Neural cell (in vitro differentiated cells): ENCODE measurements around the gene ALX4. TPM values are rescaled to one million over a fixed set of nuclear protein-coding genes. Genes with fewer than 3 reads are reported as not detected.

Experiments
- H2AFZ ChIP-seq: fragments of 200-600, 300-800 bp; sonication (generic), shearing (Covaris generic); 2 replicates; pipeline ENCODE4 v1.6.0; 2014; ENCODE audit warnings: low read depth, mild to moderate bottlenecking, antibody characterized with exemption, low read length, moderate library complexity
- H3F3A ChIP-seq: fragments of 200-600 bp; shearing (Covaris generic); 2 replicates; pipeline ENCODE4 v1.6.1; 2016; ENCODE audit warnings: mild to moderate bottlenecking, moderate library complexity, mixed read lengths, antibody characterized with exemption, low read length; ENCODE audit not compliant: insufficient read depth, poor library complexity, severe bottlenecking
- H3K27ac ChIP-seq: fragments of 200-600, 300-800 bp; sonication (generic), shearing (Covaris generic); 2 replicates; pipeline ENCODE4 v1.5.1; 2014; ENCODE audit warnings: mild to moderate bottlenecking, low read length, moderate library complexity
- H3K27me3 ChIP-seq: fragments of 300-800, 200-600 bp; sonication (generic), shearing (Covaris generic); 2 replicates; pipeline ENCODE4 v1.6.0; 2014; ENCODE audit warnings: mild to moderate bottlenecking, low read depth, low read length, moderate library complexity; ENCODE audit not compliant: insufficient read depth
- H3K36me3 ChIP-seq: fragments of 300-800, 200-600 bp; sonication (generic), shearing (Covaris generic); 2 replicates; pipeline ENCODE4 v1.5.1; 2014; ENCODE audit warnings: mild to moderate bottlenecking, antibody characterized with exemption, low read length, moderate library complexity; ENCODE audit not compliant: insufficient read depth
- H3K4me2 ChIP-seq: fragments of 300-800, 200-600 bp; sonication (generic), shearing (Covaris generic); 2 replicates; pipeline ENCODE4 v1.6.0; 2014; ENCODE audit warnings: mild to moderate bottlenecking, low read length
- H3K4me3 ChIP-seq: fragments of 300-800, 200-600 bp; sonication (generic), shearing (Covaris generic); 2 replicates; pipeline ENCODE4 v1.5.1; 2014; ENCODE audit warnings: mild to moderate bottlenecking, low read length, moderate library complexity
- H3K79me2 ChIP-seq: fragments of 200-600 bp; shearing (Covaris generic); replicated peaks from 2 replicates; pipeline ENCODE4 v1.6.0; 2014; ENCODE audit warnings: mild to moderate bottlenecking, low read length, moderate library complexity; ENCODE audit not compliant: insufficient read depth
- H3K9ac ChIP-seq: fragments of 300-800, 200-600 bp; sonication (generic), shearing (Covaris generic); 2 replicates; pipeline ENCODE4 v1.6.1; 2016; ENCODE audit warnings: mild to moderate bottlenecking, low read length, mixed read lengths
- H3K9me2 ChIP-seq: fragments of 200-600 bp; shearing (Covaris generic); 2 replicates; pipeline ENCODE4 v1.6.1; 2016; ENCODE audit warnings: mild to moderate bottlenecking, low read length, mixed read lengths; ENCODE audit not compliant: insufficient read depth
- H3K9me3 ChIP-seq: fragments of 200-600, 300-800 bp; sonication (generic), shearing (Covaris generic); 2 replicates; pipeline ENCODE4 v1.6.1; 2016; ENCODE audit warnings: mild to moderate bottlenecking, mixed run types, low read length, moderate library complexity, mixed read lengths
- H4K20me1 ChIP-seq: fragments of 200-600 bp; shearing (Covaris generic); 2 replicates; pipeline ENCODE4 v1.6.1; 2016; ENCODE audit warnings: mild to moderate bottlenecking, mixed run types; ENCODE audit not compliant: insufficient read depth
- EP300 ChIP-seq: fragments of 450-650 bp; conservative IDR thresholded peaks from 2 replicates; pipeline ENCODE4 v1.6.1; 2014; ENCODE audit warnings: antibody characterized with exemption, mild to moderate bottlenecking, moderate library complexity; ENCODE audit not compliant: poor library complexity, severe bottlenecking
- EZH2 ChIP-seq: fragments of 200-600, 300-800 bp; shearing (Covaris generic), sonication (generic); IDR thresholded peaks from 2 replicates; pipeline ENCODE4 v1.6.1; 2014; ENCODE audit warnings: antibody characterized with exemption, low read length, borderline replicate concordance, mild to moderate bottlenecking; ENCODE audit not compliant: insufficient read depth, poor library complexity, severe bottlenecking
- MXI1 ChIP-seq: fragments of 450-650 bp; conservative IDR thresholded peaks from 2 replicates; pipeline ENCODE4 v1.6.1; 2014; ENCODE audit warnings: antibody characterized with exemption, mild to moderate bottlenecking; ENCODE audit not compliant: poor library complexity, severe bottlenecking
- POLR2AphosphoS5 ChIP-seq: IDR thresholded peaks from 2 replicates; pipeline ENCODE4 v1.6.1; 2012
- RAD21 ChIP-seq: fragments of 450-650 bp; conservative IDR thresholded peaks from 2 replicates; pipeline ENCODE4 v1.6.1; 2014; ENCODE audit warnings: antibody characterized with exemption, mild to moderate bottlenecking, moderate library complexity
- SMC3 ChIP-seq: fragments of 450-650 bp; conservative IDR thresholded peaks from 2 replicates; pipeline ENCODE4 v1.6.1; 2014; ENCODE audit warnings: antibody characterized with exemption, mild to moderate bottlenecking, moderate library complexity; ENCODE audit not compliant: poor library complexity
- TAF1 ChIP-seq: IDR thresholded peaks from 2 replicates; pipeline ENCODE4 v1.6.1; 2012; ENCODE audit warnings: low read depth
- polyA plus RNA-seq: library from polyadenylated mRNA; depleted of rRNA; stranded (reverse); fragments of >200 nt; gene quantifications from 2 replicates; pipeline ENCODE4 v1.2.3, GENCODE V29; 2014
- TF ChIP-seq, protein P1 (sequence below): IDR thresholded peaks from 2 replicates; pipeline ENCODE4 v1.6.1; 2012; ENCODE audit warnings: borderline replicate concordance
- TF ChIP-seq, protein P2 (sequence below): fragments of 450-650 bp; IDR thresholded peaks from 2 replicates; pipeline ENCODE4 v1.5.1; 2014; ENCODE audit warnings: antibody characterized with exemption, mild to moderate bottlenecking, moderate library complexity; ENCODE audit not compliant: poor library complexity, severe bottlenecking

The ALX4 gene
- polyA plus RNA-seq, 1 donor from 2014 or later, result not detected

DNA sequence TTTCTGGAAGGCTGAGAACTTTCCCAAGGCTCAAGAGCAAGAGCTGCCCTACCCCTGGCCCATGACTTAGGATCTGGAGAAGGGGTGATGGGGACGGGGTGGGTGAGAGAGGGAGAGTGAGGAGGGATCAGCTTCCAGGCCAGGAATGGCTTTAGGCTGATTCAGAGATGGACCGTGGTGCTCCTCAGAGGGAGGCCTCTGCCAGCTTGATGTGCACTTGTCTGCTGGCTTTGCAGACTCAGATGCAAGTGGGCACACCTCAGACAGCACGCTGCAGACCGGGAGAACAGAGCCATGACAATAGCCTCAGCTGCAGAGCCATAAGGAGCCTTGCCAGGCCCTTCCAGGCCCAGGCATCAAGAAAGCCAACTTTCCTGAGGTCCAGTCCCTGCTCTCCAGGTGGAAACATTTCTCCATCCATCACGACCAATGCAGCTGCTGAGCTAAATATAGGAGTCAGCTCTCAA is 41.3 kb downstream of the ALX4 start:
- Histone ChIP-seq H3K4me2 (no peak overlapping the region), H3K4me3 (no peak overlapping the region), H3K27me3 (no peaks in the 10 kb centered on the region), H2AFZ (no peak overlapping the region), H4K20me1 (no peaks in the 10 kb centered on the region), H3K9me3 (no peaks in the 10 kb centered on the region), H3K79me2 (no peaks in the 10 kb centered on the region), H3F3A (no peaks in the 10 kb centered on the region), H3K9me2 (no peaks in the 10 kb centered on the region), H3K27ac (no peak overlapping the region), H3K36me3 (no peaks in the 10 kb centered on the region), H3K9ac (no peak overlapping the region)
- TF ChIP-seq TAF1 (no peak), EZH2 (no peak), SMC3 (no peak), EP300 (no peak), RAD21 (no peak), MXI1 (no peak), POLR2AphosphoS5 (no peak)
- TF ChIP-seq, protein P1, sequence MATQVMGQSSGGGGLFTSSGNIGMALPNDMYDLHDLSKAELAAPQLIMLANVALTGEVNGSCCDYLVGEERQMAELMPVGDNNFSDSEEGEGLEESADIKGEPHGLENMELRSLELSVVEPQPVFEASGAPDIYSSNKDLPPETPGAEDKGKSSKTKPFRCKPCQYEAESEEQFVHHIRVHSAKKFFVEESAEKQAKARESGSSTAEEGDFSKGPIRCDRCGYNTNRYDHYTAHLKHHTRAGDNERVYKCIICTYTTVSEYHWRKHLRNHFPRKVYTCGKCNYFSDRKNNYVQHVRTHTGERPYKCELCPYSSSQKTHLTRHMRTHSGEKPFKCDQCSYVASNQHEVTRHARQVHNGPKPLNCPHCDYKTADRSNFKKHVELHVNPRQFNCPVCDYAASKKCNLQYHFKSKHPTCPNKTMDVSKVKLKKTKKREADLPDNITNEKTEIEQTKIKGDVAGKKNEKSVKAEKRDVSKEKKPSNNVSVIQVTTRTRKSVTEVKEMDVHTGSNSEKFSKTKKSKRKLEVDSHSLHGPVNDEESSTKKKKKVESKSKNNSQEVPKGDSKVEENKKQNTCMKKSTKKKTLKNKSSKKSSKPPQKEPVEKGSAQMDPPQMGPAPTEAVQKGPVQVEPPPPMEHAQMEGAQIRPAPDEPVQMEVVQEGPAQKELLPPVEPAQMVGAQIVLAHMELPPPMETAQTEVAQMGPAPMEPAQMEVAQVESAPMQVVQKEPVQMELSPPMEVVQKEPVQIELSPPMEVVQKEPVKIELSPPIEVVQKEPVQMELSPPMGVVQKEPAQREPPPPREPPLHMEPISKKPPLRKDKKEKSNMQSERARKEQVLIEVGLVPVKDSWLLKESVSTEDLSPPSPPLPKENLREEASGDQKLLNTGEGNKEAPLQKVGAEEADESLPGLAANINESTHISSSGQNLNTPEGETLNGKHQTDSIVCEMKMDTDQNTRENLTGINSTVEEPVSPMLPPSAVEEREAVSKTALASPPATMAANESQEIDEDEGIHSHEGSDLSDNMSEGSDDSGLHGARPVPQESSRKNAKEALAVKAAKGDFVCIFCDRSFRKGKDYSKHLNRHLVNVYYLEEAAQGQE, result no peak
- TF ChIP-seq, protein P2, sequence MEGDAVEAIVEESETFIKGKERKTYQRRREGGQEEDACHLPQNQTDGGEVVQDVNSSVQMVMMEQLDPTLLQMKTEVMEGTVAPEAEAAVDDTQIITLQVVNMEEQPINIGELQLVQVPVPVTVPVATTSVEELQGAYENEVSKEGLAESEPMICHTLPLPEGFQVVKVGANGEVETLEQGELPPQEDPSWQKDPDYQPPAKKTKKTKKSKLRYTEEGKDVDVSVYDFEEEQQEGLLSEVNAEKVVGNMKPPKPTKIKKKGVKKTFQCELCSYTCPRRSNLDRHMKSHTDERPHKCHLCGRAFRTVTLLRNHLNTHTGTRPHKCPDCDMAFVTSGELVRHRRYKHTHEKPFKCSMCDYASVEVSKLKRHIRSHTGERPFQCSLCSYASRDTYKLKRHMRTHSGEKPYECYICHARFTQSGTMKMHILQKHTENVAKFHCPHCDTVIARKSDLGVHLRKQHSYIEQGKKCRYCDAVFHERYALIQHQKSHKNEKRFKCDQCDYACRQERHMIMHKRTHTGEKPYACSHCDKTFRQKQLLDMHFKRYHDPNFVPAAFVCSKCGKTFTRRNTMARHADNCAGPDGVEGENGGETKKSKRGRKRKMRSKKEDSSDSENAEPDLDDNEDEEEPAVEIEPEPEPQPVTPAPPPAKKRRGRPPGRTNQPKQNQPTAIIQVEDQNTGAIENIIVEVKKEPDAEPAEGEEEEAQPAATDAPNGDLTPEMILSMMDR, result no peak

DNA sequence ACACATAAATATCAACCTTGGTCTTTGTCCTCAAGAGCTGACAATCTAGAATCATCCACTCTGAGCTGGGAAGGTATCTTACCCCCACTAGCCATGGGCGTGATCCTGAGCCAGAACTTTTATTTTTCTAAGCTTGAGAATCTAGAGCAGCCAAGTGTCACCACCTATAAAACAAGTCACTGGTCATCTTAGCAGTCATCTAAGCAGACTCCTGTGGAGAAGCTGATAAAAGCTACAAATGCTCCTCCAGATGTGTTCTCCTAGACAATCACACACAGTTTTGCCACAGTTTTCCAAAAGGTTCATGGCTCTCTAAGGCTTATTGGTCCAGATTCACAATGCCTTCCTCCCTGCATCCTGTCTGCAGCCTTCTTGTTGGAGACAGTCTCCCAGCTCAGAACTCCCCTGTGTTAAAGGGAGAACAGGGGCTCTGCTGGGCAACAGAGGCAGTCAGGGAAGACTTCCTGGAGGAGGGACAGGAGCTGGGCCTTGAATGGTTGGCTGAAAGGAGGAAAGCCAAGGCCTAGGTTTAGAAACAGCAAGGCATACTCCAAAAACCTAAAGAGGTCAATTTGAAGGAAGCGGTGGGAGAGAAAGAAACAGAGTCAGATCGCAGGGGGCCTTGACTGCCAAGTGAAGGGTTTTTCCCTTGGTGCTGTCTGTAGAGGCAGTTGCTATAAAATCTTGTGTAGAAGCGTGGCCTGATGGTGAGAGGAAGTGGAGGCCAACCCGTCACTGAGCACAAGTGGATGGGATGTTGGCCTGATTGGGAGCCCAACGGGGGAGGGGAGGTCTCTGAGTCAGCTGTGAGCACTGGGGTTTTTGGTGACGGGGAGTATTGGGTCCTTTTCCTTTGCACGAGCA is 42.0 kb downstream of the ALX4 start:
- Histone ChIP-seq H3K9me3 (no peaks in the 10 kb centered on the region), H3K27me3 (no peaks in the 10 kb centered on the region), H3K36me3 (no peaks in the 10 kb centered on the region), H3F3A (no peaks in the 10 kb centered on the region), H3K27ac (no peak overlapping the region), H3K9ac (no peak overlapping the region), H4K20me1 (no peaks in the 10 kb centered on the region), H3K4me2 (no peak overlapping the region), H3K9me2 (no peaks in the 10 kb centered on the region), H3K79me2 (no peaks in the 10 kb centered on the region), H3K4me3 (no peak overlapping the region), H2AFZ (no peak overlapping the region)
- TF ChIP-seq MXI1 (no peak), EP300 (no peak), TAF1 (no peak), POLR2AphosphoS5 (no peak), RAD21 (no peak), SMC3 (no peak), EZH2 (no peak)
- TF ChIP-seq, protein P1, result no peak
- TF ChIP-seq, protein P2, result no peak
